ENCODE results near the gene UBE2Q1. TPM values are rescaled to one million over a fixed set of nuclear protein-coding genes. Genes with fewer than 3 reads are reported as not detected.

The UBE2Q1 gene
- total RNA-seq, result 21.8 and 26.3 TPM in 2 replicates

GRCh38 chr1:154557939-154558719, at the start of gene UBE2Q1:
Gene UBE2Q1, minus strand, starts transcription at chr1:154558662. Its CDS starts 109 bp downstream, at chr1:154558553.
- TF ChIP-seq CTCF (conservative IDR thresholded peaks at IDR 0.05; ENCODE audit: low read depth, low read length), result no peak
- peak within 1 kb of the TSS; percentile 89 for H3K4me3 ChIP-seq (ENCODE audit: low read depth, low read length)
- no peak for DNase-seq (ENCODE audit: low read depth)

- DNase-seq (ENCODE audit: low read depth), result peak; percentile 89
- no peak for TF ChIP-seq CTCF (conservative IDR thresholded peaks at IDR 0.05; ENCODE audit: low read depth, low read length)
- peak within 1 kb of the TSS; percentile 66 for H3K4me3 ChIP-seq (ENCODE audit: low read depth, low read length)
Observed at GRCh38 chr1:154607609-154608396, 49.3 kb upstream of the UBE2Q1 start, which contains the start of gene ADAR. Gene ADAR, minus strand, starts transcription at chr1:154608186. Its CDS starts 180 bp downstream, at chr1:154608006.

GRCh38 chr1:154607106-154607608, 48.7 kb upstream of the UBE2Q1 start:
- peak; percentile 26 for DNase-seq (ENCODE audit: low read depth)
- no peak for TF ChIP-seq CTCF (conservative IDR thresholded peaks at IDR 0.05; ENCODE audit: low read depth, low read length)
- peak overlapping the region; percentile 66 for H3K4me3 ChIP-seq (ENCODE audit: low read depth, low read length)

GRCh38 chr1:154605534-154605933, 47.1 kb upstream of the UBE2Q1 start:
- no peak for DNase-seq (ENCODE audit: low read depth)
- TF ChIP-seq CTCF (conservative IDR thresholded peaks at IDR 0.05; ENCODE audit: low read depth, low read length), result no peak
- no peak overlapping the region for H3K4me3 ChIP-seq (ENCODE audit: low read depth, low read length)

- no peak for TF ChIP-seq CTCF (conservative IDR thresholded peaks at IDR 0.05; ENCODE audit: low read depth, low read length)
- DNase-seq (ENCODE audit: low read depth), result no peak
- H3K4me3 ChIP-seq (ENCODE audit: low read depth, low read length), result no peak overlapping the region
Observed at GRCh38 chr1:154603317-154603716, 44.9 kb upstream of the UBE2Q1 start.

GRCh38 chr1:154599658-154600057, 41.2 kb upstream of the UBE2Q1 start:
- no peak for DNase-seq (ENCODE audit: low read depth)
- H3K4me3 ChIP-seq (ENCODE audit: low read depth, low read length), result no peak overlapping the region
- TF ChIP-seq CTCF (conservative IDR thresholded peaks at IDR 0.05; ENCODE audit: low read depth, low read length), result no peak

All from epithelial cell of proximal tubule (primary cell).